Activated T-cell treated with anti-CD3 and anti-CD28 coated beads, Interleukin-2, amount 50 U/mL, for 24 hours (primary cell): ENCODE data around the gene CDKAL1.

Source experiments
- DNase-seq: peaks from one replicate; pipeline ENCODE4 v3.0.0-alpha.2; 2020
- H3K27ac Mint-ChIP-seq: 2 replicates; pipeline ENCODE4 v1.8.0; 2020; ENCODE audit warnings: mild to moderate bottlenecking, mixed read lengths
- H3K27me3 Mint-ChIP-seq: 2 replicates; pipeline ENCODE4 v1.8.0; 2020; ENCODE audit warnings: mixed read lengths
- H3K36me3 Mint-ChIP-seq: 2 replicates; pipeline ENCODE4 v1.8.0; 2020; ENCODE audit warnings: low read depth, mixed read lengths
- H3K4me1 Mint-ChIP-seq: 2 replicates; pipeline ENCODE4 v1.8.0; 2020; ENCODE audit warnings: low read depth, mixed read lengths
- H3K4me3 Mint-ChIP-seq: 2 replicates; pipeline ENCODE4 v1.8.0; 2020; ENCODE audit warnings: mild to moderate bottlenecking, moderate library complexity, mixed read lengths
- H3K9me3 Mint-ChIP-seq: 2 replicates; pipeline ENCODE4 v1.8.0; 2020; ENCODE audit warnings: mixed read lengths

CDKAL1 gene

DNA sequence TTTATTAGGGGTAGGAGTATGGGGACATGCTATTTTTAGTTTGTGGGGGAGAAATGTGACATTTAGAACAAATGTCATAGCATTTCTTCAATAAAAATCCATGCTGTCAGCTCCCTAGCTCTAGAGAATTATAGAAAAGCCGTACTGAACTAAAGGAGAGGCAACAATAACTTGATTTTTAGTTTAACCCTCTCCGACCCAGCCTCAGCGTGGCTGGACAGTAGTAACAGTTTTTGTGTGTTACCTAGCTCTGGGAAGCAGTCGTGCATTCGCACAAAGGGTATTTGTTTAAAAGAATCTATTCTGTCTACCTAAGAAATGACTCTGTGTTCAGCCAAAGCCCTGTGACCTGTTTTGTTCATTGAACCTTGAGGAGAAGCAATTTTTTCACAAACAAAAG is 616.9 kb downstream of the CDKAL1 start:
- H3K27ac Mint-ChIP-seq, result no peak overlapping the region

DNA sequence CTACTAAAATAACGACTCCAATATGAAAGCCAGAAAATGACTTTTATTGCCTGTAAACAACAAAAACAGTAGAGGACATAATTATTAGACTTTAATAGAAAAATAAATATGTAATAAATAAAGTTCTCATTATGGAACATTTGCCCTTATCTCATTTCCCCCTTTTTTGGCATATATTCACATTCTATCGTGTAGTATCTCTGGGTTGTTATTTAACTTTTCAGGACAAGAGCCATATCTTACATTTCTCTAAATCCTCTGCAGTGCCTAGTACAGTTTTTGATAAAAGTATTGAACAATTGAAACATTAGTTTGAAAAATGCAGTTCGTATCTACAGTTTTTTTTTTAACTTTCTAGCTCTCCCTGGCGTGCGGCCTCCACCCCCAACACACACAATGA is 617.3 kb downstream of the CDKAL1 start:
- H3K9me3 Mint-ChIP-seq, result no peaks in the 10 kb centered on the region
- DNase-seq, result no peak
- H3K4me1 Mint-ChIP-seq, result no peaks in the 10 kb centered on the region
- H3K27me3 Mint-ChIP-seq, result no peaks in the 10 kb centered on the region
- H3K27ac Mint-ChIP-seq, result no peak overlapping the region
- peaks cover 2% of the 10 kb centered on the region for H3K36me3 Mint-ChIP-seq
- no peak overlapping the region for H3K4me3 Mint-ChIP-seq

More for the DNA sequence above, 616.9 kb downstream of the CDKAL1 start:
- no peaks in the 10 kb centered on the region for H3K9me3 Mint-ChIP-seq
- H3K27me3 Mint-ChIP-seq, result no peaks in the 10 kb centered on the region
- no peak for DNase-seq
- no peak overlapping the region for H3K4me3 Mint-ChIP-seq
- peaks cover 2% of the 10 kb centered on the region for H3K36me3 Mint-ChIP-seq
- no peaks in the 10 kb centered on the region for H3K4me1 Mint-ChIP-seq

DNA sequence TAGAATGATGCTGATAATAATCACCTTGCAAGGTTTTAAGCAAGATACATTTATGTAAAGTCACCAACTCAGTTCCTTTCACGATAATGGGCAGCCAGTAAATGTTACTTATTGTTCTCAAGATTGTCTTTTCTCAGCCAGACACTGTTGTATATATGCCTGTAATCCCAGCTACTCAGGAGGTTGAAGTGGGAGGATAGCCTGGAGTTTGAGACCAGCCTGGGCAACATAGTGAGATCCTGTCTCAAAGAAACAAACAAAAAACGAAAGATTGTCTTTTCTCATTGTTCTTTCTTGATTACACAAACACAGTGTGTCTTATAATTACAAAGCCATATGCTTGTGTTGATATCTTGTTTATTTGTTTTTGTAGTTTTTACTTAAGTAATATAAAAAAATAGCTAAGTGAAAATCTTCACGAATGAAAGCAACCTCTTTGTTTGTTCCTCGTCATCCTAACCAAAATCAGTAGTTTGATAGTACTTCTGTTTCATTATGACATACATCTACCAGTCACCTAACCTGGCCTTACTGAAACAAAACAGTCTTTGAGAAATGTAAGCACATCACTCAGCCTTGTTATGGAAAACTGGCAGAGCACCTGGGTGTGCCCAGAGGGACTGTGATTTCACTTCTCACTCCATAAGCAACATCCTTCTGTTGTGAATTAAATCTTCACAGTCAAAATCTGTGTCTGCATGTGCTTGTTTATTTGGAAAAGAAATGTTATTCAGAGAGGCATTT is 623.1 kb downstream of the CDKAL1 start:
- no peaks in the 10 kb centered on the region for H3K9me3 Mint-ChIP-seq
- H3K27ac Mint-ChIP-seq, result no peak overlapping the region
- peaks cover 6% of the 10 kb centered on the region for H3K4me1 Mint-ChIP-seq
- peaks cover 2% of the 10 kb centered on the region for H3K36me3 Mint-ChIP-seq
- DNase-seq, result no peak
- H3K4me3 Mint-ChIP-seq, result no peak overlapping the region
- H3K27me3 Mint-ChIP-seq, result no peaks in the 10 kb centered on the region

DNA sequence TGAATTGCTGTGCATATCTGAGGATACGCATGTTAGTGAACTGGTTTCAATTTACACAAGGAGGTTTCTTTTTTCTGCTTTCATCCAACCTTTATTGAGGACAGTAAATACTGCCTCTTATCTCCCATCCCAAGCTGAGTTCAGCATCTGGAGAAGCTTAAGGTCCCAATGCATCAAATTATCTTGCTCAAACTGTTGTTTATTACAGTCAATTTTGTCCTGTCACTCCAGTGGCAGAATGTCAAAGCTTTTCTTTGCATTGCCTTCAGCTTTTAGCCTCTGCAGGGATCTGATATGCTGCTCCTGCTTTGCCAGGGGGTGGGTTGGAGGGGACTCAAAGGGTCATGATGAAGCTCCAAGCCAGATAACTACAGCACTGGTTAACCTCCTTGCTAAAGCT is 623.9 kb downstream of the CDKAL1 start:
- no peak for DNase-seq
- H3K4me3 Mint-ChIP-seq, result no peak overlapping the region
- H3K27ac Mint-ChIP-seq, result no peak overlapping the region
- H3K36me3 Mint-ChIP-seq, result peaks cover 2% of the 10 kb centered on the region
- H3K27me3 Mint-ChIP-seq, result no peaks in the 10 kb centered on the region
- H3K9me3 Mint-ChIP-seq, result no peaks in the 10 kb centered on the region
- H3K4me1 Mint-ChIP-seq, result peaks cover 12% of the 10 kb centered on the region

DNA sequence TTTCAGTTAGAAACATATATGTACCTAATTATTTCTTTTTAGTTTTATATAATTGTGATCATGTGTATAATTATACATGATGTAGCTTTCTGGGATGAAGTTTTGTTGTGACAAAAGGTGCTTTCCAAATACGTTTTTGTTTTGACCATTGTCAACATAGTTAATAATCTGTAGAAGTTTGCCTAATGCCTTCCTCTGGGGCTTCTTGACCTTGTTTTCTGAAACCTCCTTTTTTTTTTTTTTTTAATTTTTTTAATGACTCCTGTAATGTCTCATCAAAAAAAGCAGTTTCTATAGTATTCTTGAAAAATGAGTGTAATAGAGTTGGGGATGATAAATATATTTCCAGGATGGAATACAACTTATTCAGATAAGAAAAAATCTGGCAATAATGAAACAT is 624.6 kb downstream of the CDKAL1 start:
- no peaks in the 10 kb centered on the region for H3K9me3 Mint-ChIP-seq
- H3K36me3 Mint-ChIP-seq, result peaks cover 5% of the 10 kb centered on the region
- H3K4me1 Mint-ChIP-seq, result peaks cover 18% of the 10 kb centered on the region
- DNase-seq, result no peak
- no peaks in the 10 kb centered on the region for H3K27me3 Mint-ChIP-seq
- H3K4me3 Mint-ChIP-seq, result no peak overlapping the region
- no peak overlapping the region for H3K27ac Mint-ChIP-seq

DNA sequence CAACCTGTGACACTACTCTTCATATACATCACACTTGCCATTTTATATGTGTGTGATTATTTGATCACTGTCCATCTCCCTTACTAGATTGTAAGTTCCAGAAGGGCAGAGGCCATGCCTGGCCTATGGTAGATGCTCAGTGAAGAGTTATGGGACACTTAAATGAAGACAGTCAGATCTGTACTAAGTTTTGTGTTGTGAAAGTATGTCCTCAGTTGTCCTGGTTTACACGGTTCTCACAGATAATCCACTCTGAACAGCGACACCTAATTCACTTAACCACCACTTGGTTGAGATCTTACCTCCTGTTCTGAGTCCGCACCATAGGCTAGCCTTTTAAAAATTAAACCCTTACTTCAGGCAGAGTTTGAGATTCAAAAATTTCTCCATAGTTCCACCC is 625.2 kb downstream of the CDKAL1 start:
- Mint-ChIP-seq H3K36me3 (peaks cover 5% of the 10 kb centered on the region), H3K27ac (no peak overlapping the region), H3K4me3 (no peak overlapping the region), H3K27me3 (no peaks in the 10 kb centered on the region), H3K4me1 (peaks cover 22% of the 10 kb centered on the region), H3K9me3 (no peaks in the 10 kb centered on the region)
- no peak for DNase-seq

DNA sequence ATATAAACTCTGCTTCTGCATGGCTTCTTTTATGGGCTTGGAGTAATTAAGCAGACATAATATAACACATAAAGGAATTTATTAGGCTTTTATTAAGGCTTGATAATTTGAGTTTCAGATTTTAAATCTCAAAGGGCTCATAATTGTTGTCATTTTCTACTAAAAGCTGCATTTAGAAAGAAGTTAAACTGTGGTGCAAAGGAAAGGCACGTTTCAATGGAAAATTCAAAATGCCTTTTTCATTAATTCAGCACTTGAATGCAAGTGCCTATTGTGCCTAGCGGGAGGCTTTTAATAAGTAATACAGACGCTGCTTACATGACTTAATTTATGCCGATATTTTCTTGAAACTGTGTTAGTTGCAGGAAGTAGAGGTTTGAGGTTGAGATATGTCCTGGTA is 627.5 kb downstream of the CDKAL1 start:
- H3K27ac Mint-ChIP-seq, result no peak overlapping the region
- no peaks in the 10 kb centered on the region for H3K9me3 Mint-ChIP-seq
- no peak overlapping the region for H3K4me3 Mint-ChIP-seq
- H3K27me3 Mint-ChIP-seq, result no peaks in the 10 kb centered on the region
- DNase-seq, result no peak
- peaks cover 5% of the 10 kb centered on the region for H3K36me3 Mint-ChIP-seq
- H3K4me1 Mint-ChIP-seq, result peaks cover 28% of the 10 kb centered on the region

DNA sequence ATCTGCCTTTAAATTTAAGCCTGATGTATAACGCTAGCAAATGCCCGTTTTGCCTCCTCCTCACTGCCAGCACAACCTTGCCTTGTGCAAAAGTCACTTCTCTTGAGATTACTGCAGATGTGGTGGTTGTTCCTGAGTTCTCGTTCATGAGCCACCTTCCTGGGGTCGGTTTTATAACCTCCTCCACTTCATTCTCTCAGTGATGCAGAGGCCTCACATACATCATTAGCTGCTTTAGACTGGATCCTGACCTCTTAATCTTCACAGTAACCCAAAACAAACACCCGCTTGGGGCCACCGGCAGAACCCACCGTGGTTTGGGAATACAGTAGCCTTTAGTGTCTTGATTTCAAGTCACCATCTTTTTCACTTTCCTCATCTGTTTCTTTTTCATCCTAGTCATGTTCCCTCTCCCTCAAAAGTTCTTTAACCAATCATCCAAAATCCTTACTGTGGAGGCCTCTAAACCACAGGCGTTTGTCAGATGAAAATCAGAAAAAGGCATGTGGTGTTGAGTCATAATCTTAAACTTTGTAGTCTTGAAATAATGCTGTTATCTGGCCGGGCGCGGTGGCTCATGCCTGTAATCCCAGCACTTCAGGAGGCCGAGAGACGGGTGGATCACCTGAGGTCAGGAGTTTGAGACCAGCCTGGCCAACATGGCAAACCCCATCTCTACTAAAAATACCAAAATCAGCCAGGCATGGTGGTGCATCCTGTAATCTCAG is 629.0 kb downstream of the CDKAL1 start:
- DNase-seq, result no peak
- Mint-ChIP-seq H3K27me3 (no peaks in the 10 kb centered on the region), H3K4me3 (no peak overlapping the region), H3K36me3 (peaks cover 10% of the 10 kb centered on the region), H3K4me1 (peaks cover 23% of the 10 kb centered on the region), H3K9me3 (no peaks in the 10 kb centered on the region), H3K27ac (no peak overlapping the region)

DNA sequence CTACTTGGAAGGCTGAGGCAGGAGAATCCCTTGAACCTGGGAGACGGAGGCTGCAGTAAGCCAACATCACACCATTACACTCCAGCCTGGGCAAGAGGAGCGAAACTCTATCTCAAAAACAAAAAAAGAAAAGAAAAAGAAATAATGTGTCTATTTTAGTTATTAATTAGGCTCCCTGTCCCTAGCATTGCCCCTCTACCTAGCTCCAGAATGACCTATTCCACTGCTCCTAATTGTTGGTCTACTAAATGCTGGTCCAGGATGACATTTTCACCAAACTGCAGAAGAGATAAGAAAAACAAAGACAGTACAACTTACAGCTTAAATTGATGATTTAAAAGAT is 629.6 kb downstream of the CDKAL1 start:
- peaks cover 23% of the 10 kb centered on the region for H3K4me1 Mint-ChIP-seq
- no peaks in the 10 kb centered on the region for H3K27me3 Mint-ChIP-seq
- no peak for DNase-seq
- H3K9me3 Mint-ChIP-seq, result no peaks in the 10 kb centered on the region
- no peak overlapping the region for H3K4me3 Mint-ChIP-seq
- H3K27ac Mint-ChIP-seq, result no peak overlapping the region
- peaks cover 10% of the 10 kb centered on the region for H3K36me3 Mint-ChIP-seq

DNA sequence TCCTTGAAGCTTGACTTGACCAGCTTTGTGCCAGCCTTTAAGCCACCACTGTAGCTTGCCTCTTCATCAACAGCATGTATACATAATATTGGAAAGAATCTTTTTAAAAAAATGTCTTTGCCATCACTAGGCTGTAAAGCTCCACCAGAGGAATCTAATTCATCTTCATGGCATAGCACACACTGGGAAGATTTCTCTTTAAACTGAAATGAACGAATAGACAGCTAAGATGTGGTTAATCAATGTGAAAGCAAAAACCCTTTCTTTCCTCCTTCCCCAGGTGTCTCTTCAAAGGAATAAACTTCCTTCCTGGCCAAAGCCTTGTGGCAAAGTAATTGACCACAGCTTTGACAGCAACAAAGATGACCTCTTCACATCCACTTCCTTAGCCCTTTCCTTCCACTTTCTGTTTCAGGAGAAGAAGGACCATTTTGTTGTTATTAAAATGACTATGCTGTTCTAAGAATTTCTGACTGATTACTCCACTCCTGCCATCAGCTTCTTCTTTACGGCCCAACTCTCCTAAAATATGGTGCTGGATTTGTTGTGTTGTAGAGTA is 630.6 kb downstream of the CDKAL1 start:
- no peak for DNase-seq
- peak overlapping the region; percentile 12 for H3K27ac Mint-ChIP-seq
- H3K4me3 Mint-ChIP-seq, result no peak overlapping the region
- no peaks in the 10 kb centered on the region for H3K9me3 Mint-ChIP-seq
- no peaks in the 10 kb centered on the region for H3K27me3 Mint-ChIP-seq
- peaks cover 13% of the 10 kb centered on the region for H3K36me3 Mint-ChIP-seq
- H3K4me1 Mint-ChIP-seq, result peaks cover 23% of the 10 kb centered on the region

DNA sequence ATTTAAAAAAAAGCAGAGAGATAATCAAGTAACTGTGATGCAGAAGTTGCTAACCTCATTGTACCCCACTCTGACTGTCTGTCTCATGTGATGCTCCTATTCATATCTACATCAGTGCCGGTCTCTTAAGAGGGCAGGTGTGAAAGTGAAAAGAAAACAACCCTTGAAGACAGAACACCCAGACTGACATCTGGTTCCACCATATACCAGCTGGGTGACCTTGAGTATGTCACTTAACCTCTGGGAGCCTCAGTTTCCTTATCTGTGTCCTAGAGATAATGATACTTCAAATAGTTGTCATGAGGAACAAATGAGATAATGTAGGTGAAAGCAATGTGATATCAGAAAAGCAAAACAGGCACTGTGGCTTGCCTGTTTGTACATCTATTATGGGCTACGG is 632.5 kb downstream of the CDKAL1 start:
- H3K27ac Mint-ChIP-seq, result no peak overlapping the region
- no peak for DNase-seq
- H3K27me3 Mint-ChIP-seq, result no peaks in the 10 kb centered on the region
- no peak overlapping the region for H3K4me3 Mint-ChIP-seq
- H3K4me1 Mint-ChIP-seq, result peaks cover 21% of the 10 kb centered on the region
- no peaks in the 10 kb centered on the region for H3K9me3 Mint-ChIP-seq
- H3K36me3 Mint-ChIP-seq, result peaks cover 17% of the 10 kb centered on the region

DNA sequence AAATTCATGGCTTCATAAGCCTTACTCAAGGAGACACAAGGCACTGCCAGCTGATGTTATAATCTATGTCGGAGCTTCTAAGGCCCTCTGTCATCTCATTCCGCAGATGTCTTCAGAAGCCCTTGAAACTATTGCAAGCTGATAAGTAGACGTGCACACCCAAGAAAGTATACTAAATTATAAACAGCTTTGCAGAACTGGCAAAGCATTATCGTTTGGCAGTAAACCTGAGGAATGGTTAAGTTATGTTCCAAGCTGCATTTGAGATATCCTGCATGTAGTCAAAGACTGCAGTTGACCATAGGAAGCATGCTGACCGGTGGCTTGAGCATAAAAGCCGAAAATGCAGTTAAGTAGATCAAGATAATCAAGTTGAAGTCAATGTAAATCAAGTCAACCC is 633.5 kb downstream of the CDKAL1 start:
- no peak overlapping the region for H3K27ac Mint-ChIP-seq
- peaks cover 17% of the 10 kb centered on the region for H3K36me3 Mint-ChIP-seq
- H3K4me3 Mint-ChIP-seq, result no peak overlapping the region
- peaks cover 19% of the 10 kb centered on the region for H3K4me1 Mint-ChIP-seq
- H3K9me3 Mint-ChIP-seq, result no peaks in the 10 kb centered on the region
- no peak for DNase-seq
- no peaks in the 10 kb centered on the region for H3K27me3 Mint-ChIP-seq

DNA sequence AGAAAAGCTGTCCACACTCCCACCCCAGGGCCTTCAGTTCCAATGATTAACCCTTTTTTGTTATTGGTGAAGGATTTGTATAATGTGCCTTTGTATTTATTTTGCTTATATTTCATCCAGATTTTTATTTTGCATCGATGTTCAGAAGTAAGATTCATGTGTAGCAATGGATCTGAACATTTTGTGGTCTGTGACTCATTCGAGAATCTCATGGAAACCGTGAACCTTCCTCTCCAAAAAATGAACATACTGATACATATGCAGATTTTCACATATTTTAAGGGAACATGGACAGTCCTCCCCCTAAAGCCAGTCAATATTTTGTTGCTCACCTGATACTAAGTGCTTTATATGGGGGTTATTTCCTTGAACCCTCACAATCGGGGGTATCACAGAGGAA is 637.5 kb downstream of the CDKAL1 start:
- Mint-ChIP-seq H3K4me3 (no peak overlapping the region), H3K4me1 (no peaks in the 10 kb centered on the region), H3K27ac (no peak overlapping the region), H3K27me3 (no peaks in the 10 kb centered on the region), H3K9me3 (no peaks in the 10 kb centered on the region), H3K36me3 (peaks cover 18% of the 10 kb centered on the region)
- no peak for DNase-seq

DNA sequence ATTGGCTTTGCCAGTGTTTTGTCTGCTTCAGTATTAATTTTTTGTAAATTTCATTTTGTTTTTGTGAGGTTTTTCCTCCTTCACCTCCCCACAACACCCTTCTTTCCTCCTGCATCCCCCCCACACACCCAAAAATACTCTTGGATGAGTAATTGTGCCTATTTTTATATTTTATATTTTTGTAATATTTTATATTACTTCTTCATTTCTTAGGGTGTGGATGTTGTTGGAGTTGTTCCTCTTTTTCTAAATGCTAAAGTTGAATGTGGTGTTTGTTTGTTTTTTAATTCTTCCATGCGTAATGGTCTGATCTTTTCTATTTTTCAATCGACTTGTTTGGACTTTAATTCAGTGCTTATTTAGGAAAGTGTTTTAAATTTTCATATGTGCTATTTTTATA is 638.8 kb downstream of the CDKAL1 start:
- H3K27ac Mint-ChIP-seq, result no peak overlapping the region
- no peaks in the 10 kb centered on the region for H3K27me3 Mint-ChIP-seq
- no peak overlapping the region for H3K4me3 Mint-ChIP-seq
- no peaks in the 10 kb centered on the region for H3K9me3 Mint-ChIP-seq
- no peak for DNase-seq
- H3K36me3 Mint-ChIP-seq, result peaks cover 17% of the 10 kb centered on the region
- H3K4me1 Mint-ChIP-seq, result no peaks in the 10 kb centered on the region

DNA sequence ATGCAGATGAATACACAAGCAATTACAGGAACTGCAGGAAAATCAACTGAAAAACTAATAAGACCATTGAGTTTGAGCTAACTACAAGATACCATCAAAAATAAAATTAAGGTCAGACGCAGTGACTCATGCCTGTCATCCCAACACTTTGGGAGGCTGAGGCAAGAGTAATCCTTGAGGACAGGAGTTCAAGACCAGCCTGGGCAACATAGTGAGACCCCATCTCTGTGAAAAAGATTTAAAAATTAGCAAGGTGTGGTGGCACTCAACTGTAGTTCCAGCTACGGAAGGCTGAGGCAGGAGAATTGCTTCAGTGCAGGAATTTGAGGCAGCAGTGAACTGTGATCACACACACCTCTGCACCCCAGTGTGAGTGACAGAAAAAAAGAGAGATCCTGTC is 639.4 kb downstream of the CDKAL1 start:
- Mint-ChIP-seq H3K4me3 (no peak overlapping the region), H3K36me3 (peaks cover 20% of the 10 kb centered on the region), H3K27ac (no peak overlapping the region)

More for the DNA sequence above, 639.4 kb downstream of the CDKAL1 start:
- no peak for DNase-seq
- Mint-ChIP-seq H3K9me3 (no peaks in the 10 kb centered on the region), H3K27me3 (no peaks in the 10 kb centered on the region), H3K4me1 (no peaks in the 10 kb centered on the region)
